ENCODE data around the gene PRPS1L1.

Gene PRPS1L1

DNA sequence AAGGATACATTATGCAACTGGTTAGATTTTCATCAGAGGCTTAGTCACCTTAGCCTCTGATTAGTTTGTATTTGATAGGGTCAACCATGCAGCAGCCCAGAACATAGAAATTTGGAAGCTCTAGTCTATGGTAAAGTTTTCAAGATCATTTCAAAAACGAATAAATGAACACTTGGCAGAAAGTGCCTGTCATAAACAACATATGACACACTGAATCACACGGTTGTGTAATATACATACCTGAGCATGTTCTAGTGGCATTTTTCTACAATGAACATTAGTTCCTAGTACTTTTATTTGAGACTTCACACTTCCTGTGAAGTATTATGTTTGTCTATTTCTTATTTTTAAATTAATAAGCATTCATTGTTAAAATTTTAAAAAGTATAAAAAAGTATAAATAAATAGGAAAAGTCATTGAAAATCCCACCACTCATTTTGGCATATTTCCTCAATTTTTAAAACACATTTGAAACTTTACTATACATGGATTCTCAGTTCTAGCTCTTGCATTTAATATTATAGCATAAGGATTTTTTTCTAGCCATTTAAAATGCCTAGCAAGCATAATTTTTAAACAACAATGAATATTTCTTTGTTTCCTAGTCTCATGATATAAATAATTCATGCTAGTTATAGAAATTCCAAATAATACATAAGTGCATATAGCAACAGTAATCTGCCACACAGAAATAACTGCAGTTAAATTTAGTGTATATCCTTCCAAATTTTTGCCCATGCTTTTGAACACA lies 25.7 kb upstream of the PRPS1L1 start:
- DNase-seq (ENCODE audit: low read depth, low spot score), result no peak
- Histone ChIP-seq H3K36me3 (ENCODE audit: insufficient read depth, insufficient read length, low read length) (no peaks in the 10 kb centered on the region), H3K4me1 (ENCODE audit: insufficient read depth, insufficient read length) (no peaks in the 10 kb centered on the region), H3K9ac (ENCODE audit: insufficient read length, low read depth) (no peak overlapping the region), H3K27me3 (ENCODE audit: insufficient read depth, insufficient read length) (no peaks in the 10 kb centered on the region), H3K4me3 (ENCODE audit: insufficient read length, low read depth) (no peak overlapping the region), H3K9me3 (ENCODE audit: insufficient read depth, low read length) (no peaks in the 10 kb centered on the region)
- no peak for TF ChIP-seq SUZ12 (IDR thresholded peaks at IDR 0.05; ENCODE audit: extremely low read depth, insufficient read depth, insufficient read length)
- no peak for TF ChIP-seq ZNF274 (IDR thresholded peaks at IDR 0.05; ENCODE audit: low read depth, low read length)
- no peak for TF ChIP-seq YY1 (IDR thresholded peaks at IDR 0.05; ENCODE audit: insufficient read depth, insufficient read length)

- Histone ChIP-seq H3K27me3 (ENCODE audit: insufficient read depth, insufficient read length) (no peaks in the 10 kb centered on the region), H3K36me3 (ENCODE audit: insufficient read depth, insufficient read length, low read length) (no peaks in the 10 kb centered on the region), H3K9ac (ENCODE audit: insufficient read length, low read depth) (no peak overlapping the region), H3K4me1 (ENCODE audit: insufficient read depth, insufficient read length) (no peaks in the 10 kb centered on the region), H3K9me3 (ENCODE audit: insufficient read depth, low read length) (no peaks in the 10 kb centered on the region), H3K4me3 (ENCODE audit: insufficient read length, low read depth) (no peak overlapping the region)
- no peak for DNase-seq (ENCODE audit: low read depth, low spot score)
- TF ChIP-seq YY1 (IDR thresholded peaks at IDR 0.05; ENCODE audit: insufficient read depth, insufficient read length), result no peak
- no peak for TF ChIP-seq ZNF274 (IDR thresholded peaks at IDR 0.05; ENCODE audit: low read depth, low read length)
- no peak for TF ChIP-seq SUZ12 (IDR thresholded peaks at IDR 0.05; ENCODE audit: extremely low read depth, insufficient read depth, insufficient read length)
Measured at GRCh38 chr7:18049262-18049661, 21.6 kb upstream of the PRPS1L1 start.

DNA sequence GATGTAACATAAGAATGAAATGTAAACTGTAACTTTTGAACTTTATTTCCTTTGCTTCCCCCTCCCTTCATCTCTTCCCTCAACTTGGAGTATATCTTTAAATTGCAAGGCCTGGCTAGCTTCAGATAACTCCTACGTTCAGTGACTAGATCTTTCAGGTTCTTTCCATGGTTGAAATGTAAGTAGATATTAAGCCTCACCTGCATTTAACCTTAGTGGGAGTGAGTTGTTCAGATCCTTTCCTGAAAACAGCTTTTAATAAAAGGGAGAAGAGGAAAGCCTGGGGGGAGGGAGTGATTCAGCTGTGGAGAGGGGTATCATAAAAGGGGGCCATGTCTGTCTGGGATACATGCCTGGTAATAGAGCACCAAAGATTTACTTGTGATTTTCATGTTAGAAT lies 19.0 kb upstream of the PRPS1L1 start:
- no peak for DNase-seq (ENCODE audit: low read depth, low spot score)
- TF ChIP-seq ZNF274 (IDR thresholded peaks at IDR 0.05; ENCODE audit: low read depth, low read length) (no peak), SUZ12 (IDR thresholded peaks at IDR 0.05; ENCODE audit: extremely low read depth, insufficient read depth, insufficient read length) (no peak), YY1 (IDR thresholded peaks at IDR 0.05; ENCODE audit: insufficient read depth, insufficient read length) (no peak)
- Histone ChIP-seq H3K9me3 (ENCODE audit: insufficient read depth, low read length) (no peaks in the 10 kb centered on the region), H3K36me3 (ENCODE audit: insufficient read depth, insufficient read length, low read length) (no peaks in the 10 kb centered on the region), H3K27me3 (ENCODE audit: insufficient read depth, insufficient read length) (no peaks in the 10 kb centered on the region), H3K9ac (ENCODE audit: insufficient read length, low read depth) (no peak overlapping the region), H3K4me3 (ENCODE audit: insufficient read length, low read depth) (no peak overlapping the region), H3K4me1 (ENCODE audit: insufficient read depth, insufficient read length) (no peaks in the 10 kb centered on the region)

GRCh38 chr7:18045171-18045570 lies 17.5 kb upstream of the PRPS1L1 start:
- H3K4me3 ChIP-seq (ENCODE audit: insufficient read length, low read depth), result no peak overlapping the region
- H3K9ac ChIP-seq (ENCODE audit: insufficient read length, low read depth), result no peak overlapping the region
- DNase-seq (ENCODE audit: low read depth, low spot score), result no peak
- no peak for TF ChIP-seq SUZ12 (IDR thresholded peaks at IDR 0.05; ENCODE audit: extremely low read depth, insufficient read depth, insufficient read length)
- no peak for TF ChIP-seq ZNF274 (IDR thresholded peaks at IDR 0.05; ENCODE audit: low read depth, low read length)
- TF ChIP-seq YY1 (IDR thresholded peaks at IDR 0.05; ENCODE audit: insufficient read depth, insufficient read length), result no peak
- no peaks in the 10 kb centered on the region for H3K4me1 ChIP-seq (ENCODE audit: insufficient read depth, insufficient read length)
- no peaks in the 10 kb centered on the region for H3K9me3 ChIP-seq (ENCODE audit: insufficient read depth, low read length)
- H3K36me3 ChIP-seq (ENCODE audit: insufficient read depth, insufficient read length, low read length), result no peaks in the 10 kb centered on the region
- no peaks in the 10 kb centered on the region for H3K27me3 ChIP-seq (ENCODE audit: insufficient read depth, insufficient read length)

DNA sequence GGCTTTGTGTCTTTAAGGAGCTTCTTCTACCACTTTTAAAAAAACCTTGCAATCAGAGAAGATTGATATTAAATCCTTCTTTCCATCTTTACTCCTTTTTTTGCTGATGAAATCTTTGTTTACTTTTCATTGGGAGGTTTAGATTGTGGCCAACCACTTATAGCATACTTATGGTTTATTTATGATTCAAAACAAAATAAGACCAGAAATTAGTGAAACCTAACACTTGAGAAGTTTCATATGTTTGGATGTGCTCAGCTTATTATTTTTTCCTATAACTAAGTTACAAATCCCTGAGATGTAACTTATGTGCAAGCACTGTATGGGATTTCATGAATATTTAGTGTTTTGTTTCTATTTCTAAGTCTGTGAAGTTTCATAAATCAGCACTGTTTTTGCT lies 13.5 kb upstream of the PRPS1L1 start:
- TF ChIP-seq SUZ12 (IDR thresholded peaks at IDR 0.05; ENCODE audit: extremely low read depth, insufficient read depth, insufficient read length), result no peak
- no peaks in the 10 kb centered on the region for H3K36me3 ChIP-seq (ENCODE audit: insufficient read depth, insufficient read length, low read length)
- no peaks in the 10 kb centered on the region for H3K9me3 ChIP-seq (ENCODE audit: insufficient read depth, low read length)
- no peaks in the 10 kb centered on the region for H3K4me1 ChIP-seq (ENCODE audit: insufficient read depth, insufficient read length)
- DNase-seq (ENCODE audit: low read depth, low spot score), result no peak
- H3K4me3 ChIP-seq (ENCODE audit: insufficient read length, low read depth), result no peak overlapping the region
- H3K9ac ChIP-seq (ENCODE audit: insufficient read length, low read depth), result no peak overlapping the region
- no peaks in the 10 kb centered on the region for H3K27me3 ChIP-seq (ENCODE audit: insufficient read depth, insufficient read length)

GRCh38 chr7:18040196-18040595 lies 12.6 kb upstream of the PRPS1L1 start:
- TF ChIP-seq SUZ12 (IDR thresholded peaks at IDR 0.05; ENCODE audit: extremely low read depth, insufficient read depth, insufficient read length), result no peak
- TF ChIP-seq YY1 (IDR thresholded peaks at IDR 0.05; ENCODE audit: insufficient read depth, insufficient read length), result no peak
- no peak for TF ChIP-seq ZNF274 (IDR thresholded peaks at IDR 0.05; ENCODE audit: low read depth, low read length)
- Histone ChIP-seq H3K4me3 (ENCODE audit: insufficient read length, low read depth) (no peak overlapping the region), H3K36me3 (ENCODE audit: insufficient read depth, insufficient read length, low read length) (no peaks in the 10 kb centered on the region), H3K4me1 (ENCODE audit: insufficient read depth, insufficient read length) (no peaks in the 10 kb centered on the region), H3K27me3 (ENCODE audit: insufficient read depth, insufficient read length) (no peaks in the 10 kb centered on the region), H3K9me3 (ENCODE audit: insufficient read depth, low read length) (no peaks in the 10 kb centered on the region), H3K9ac (ENCODE audit: insufficient read length, low read depth) (no peak overlapping the region)
- DNase-seq (ENCODE audit: low read depth, low spot score), result no peak

GRCh38 chr7:18038382-18038781 lies 10.7 kb upstream of the PRPS1L1 start:
- H3K4me1 ChIP-seq (ENCODE audit: insufficient read depth, insufficient read length), result no peaks in the 10 kb centered on the region
- no peak overlapping the region for H3K9ac ChIP-seq (ENCODE audit: insufficient read length, low read depth)
- no peak for DNase-seq (ENCODE audit: low read depth, low spot score)
- TF ChIP-seq ZNF274 (IDR thresholded peaks at IDR 0.05; ENCODE audit: low read depth, low read length) (no peak), SUZ12 (IDR thresholded peaks at IDR 0.05; ENCODE audit: extremely low read depth, insufficient read depth, insufficient read length) (no peak), YY1 (IDR thresholded peaks at IDR 0.05; ENCODE audit: insufficient read depth, insufficient read length) (no peak)
- H3K27me3 ChIP-seq (ENCODE audit: insufficient read depth, insufficient read length), result no peaks in the 10 kb centered on the region
- H3K9me3 ChIP-seq (ENCODE audit: insufficient read depth, low read length), result no peaks in the 10 kb centered on the region
- no peaks in the 10 kb centered on the region for H3K36me3 ChIP-seq (ENCODE audit: insufficient read depth, insufficient read length, low read length)
- no peak overlapping the region for H3K4me3 ChIP-seq (ENCODE audit: insufficient read length, low read depth)
